H1 (cell line): ENCODE results near the gene AQP11. TPM values are rescaled to one million over a fixed set of nuclear protein-coding genes. Genes with fewer than 3 reads are reported as not detected.

ENCODE experiments used
- CTCF ChIA-PET: fragments of 300-600 bp; sonication (Branson Sonifier 250); formaldehyde crosslinking; loops from one replicate; lab custom pipeline; 2021; ENCODE audit not compliant: partially characterized antibody; lab: Charles Lee
- POLR2A ChIA-PET: fragments of 300-600 bp; sonication (Branson Sonifier 250); formaldehyde crosslinking; loops from one replicate; lab custom pipeline; 2021; ENCODE audit warnings: inconsistent platforms; ENCODE audit not compliant: partially characterized antibody; lab: Charles Lee
- DNase-seq, 2 experiments: peaks; one replicate each; pipeline versions ENCODE4 v3.0.0 to v3.0.0-alpha.2; 2010 to 2022; ENCODE audit warnings: low spot score in 2 of 2, low read depth in 1 of 2, mixed read lengths in 1 of 2
- FAIRE-seq: peaks from 2 replicates; lab custom pipeline; 2011; peaks lifted over from hg19 to GRCh38; lab: Jason Lieb, UNC
- H2AFZ ChIP-seq: 2 replicates; pipeline ENCODE4 v1.8.1; 2012; ENCODE audit warnings: low read length, inconsistent platforms
- H2AK5ac ChIP-seq: 2 replicates; pipeline ENCODE4 v1.6.1; 2013; ENCODE audit warnings: low read depth, low read length
- H2BK120ac ChIP-seq: replicated peaks from 2 replicates; pipeline ENCODE3; 2013; ENCODE audit warnings: low read depth, low read length, inconsistent platforms
- H2BK12ac ChIP-seq: 2 replicates; pipeline ENCODE4 v1.6.1; 2013; ENCODE audit warnings: low read depth, low read length
- H2BK15ac ChIP-seq: 2 replicates; pipeline ENCODE4 v1.6.1; 2013; ENCODE audit warnings: low read length
- H2BK20ac ChIP-seq: 2 replicates; pipeline ENCODE4 v1.6.1; 2013; ENCODE audit warnings: low read length
- H2BK5ac ChIP-seq: 2 replicates; pipeline ENCODE4 v1.6.1; 2013; ENCODE audit warnings: low read depth, low read length
- H3K14ac ChIP-seq: 2 replicates; pipeline ENCODE4 v1.6.1; 2013; ENCODE audit warnings: inconsistent platforms; ENCODE audit not compliant: insufficient read length
- H3K18ac ChIP-seq: 2 replicates; pipeline ENCODE4 v1.6.1; 2013; ENCODE audit warnings: low read length; ENCODE audit errors: extremely low read depth
- H3K23ac ChIP-seq: 2 replicates; pipeline ENCODE4 v1.6.1; 2013; ENCODE audit warnings: inconsistent platforms; ENCODE audit not compliant: insufficient read length
- H3K23me2 ChIP-seq: 2 replicates; pipeline ENCODE4 v1.6.1; 2013; ENCODE audit warnings: low read depth, low read length
- H3K27ac ChIP-seq: 2 replicates; pipeline ENCODE4 v1.6.1; 2011; ENCODE audit warnings: low read depth, low read length, inconsistent platforms
- H3K27me3 ChIP-seq, 4 experiments: replicated peaks in 1 of 4; 1 replicate in 1 of 4; 2 replicates in 3 of 4; pipeline versions ENCODE4 v1.6.1 to v1.8.1; 2011 to 2013; ENCODE audit warnings: low read length in 3 of 4, mild to moderate bottlenecking in 3 of 4, inconsistent platforms in 2 of 4, mixed read lengths in 2 of 4, moderate library complexity in 1 of 4; ENCODE audit not compliant: control insufficient read depth in 3 of 4, insufficient read depth in 3 of 4; ENCODE audit errors: extremely low read depth in 1 of 4
- H3K36me3 ChIP-seq, 4 experiments: 2 replicates each; pipeline versions ENCODE4 v1.6.1 to v1.8.1; 2011 to 2013; ENCODE audit warnings: mild to moderate bottlenecking in 4 of 4, low read length in 3 of 4, moderate library complexity in 2 of 4, control low read depth in 1 of 4, inconsistent platforms in 1 of 4; ENCODE audit not compliant: insufficient read depth in 4 of 4, control insufficient read depth in 2 of 4
- H3K4ac ChIP-seq: replicated peaks from 2 replicates; pipeline ENCODE3; 2013; ENCODE audit warnings: low read length, low read depth, mixed read lengths, inconsistent platforms; ENCODE audit not compliant: insufficient read length
- H3K4me1 ChIP-seq, 4 experiments: replicated peaks in 1 of 4; 1 replicate in 1 of 4; 2 replicates in 3 of 4; pipeline versions ENCODE4 v1.6.1 to v1.8.1; 2011 to 2013; ENCODE audit warnings: low read length in 3 of 4, inconsistent platforms in 2 of 4, mixed read lengths in 1 of 4; ENCODE audit not compliant: insufficient read depth in 4 of 4, control insufficient read depth in 3 of 4
- H3K4me2 ChIP-seq, 2 experiments: 2 replicates each; pipeline versions ENCODE4 v1.6.1 to v1.8.1; 2011 to 2013; ENCODE audit warnings: low read depth in 2 of 2, low read length in 2 of 2, control low read depth in 1 of 2, inconsistent platforms in 1 of 2, mild to moderate bottlenecking in 1 of 2; ENCODE audit not compliant: insufficient read depth in 1 of 2
- H3K4me3 ChIP-seq, 4 experiments: fragments of 200-600, 300-600 bp in 1 of 4; sonication (generic), shearing (Covaris generic), sonication (Bioruptor Twin) in 1 of 4; 2 replicates each; pipeline versions ENCODE4 v1.5.1 to v1.8.1; 2011 to 2016; ENCODE audit warnings: low read length in 4 of 4, low read depth in 3 of 4, control low read depth in 2 of 4, inconsistent platforms in 2 of 4, mild to moderate bottlenecking in 2 of 4, mixed read lengths in 1 of 4, moderate library complexity in 1 of 4; ENCODE audit not compliant: insufficient read depth in 2 of 4; ENCODE audit errors: extremely low read depth in 1 of 4
- H3K56ac ChIP-seq: replicated peaks from 2 replicates; pipeline ENCODE3; 2013; ENCODE audit warnings: low read depth, mild to moderate bottlenecking, mixed read lengths, low read length, inconsistent platforms; ENCODE audit not compliant: insufficient read length
- H3K79me1 ChIP-seq: 2 replicates; pipeline ENCODE4 v1.6.1; 2013; ENCODE audit warnings: low read depth, low read length, control low read depth
- H3K79me2 ChIP-seq, 2 experiments: 2 replicates each; pipeline versions ENCODE4 v1.6.1 to v1.8.1; 2012 to 2013; ENCODE audit warnings: low read length in 2 of 2, mild to moderate bottlenecking in 2 of 2, inconsistent platforms in 1 of 2; ENCODE audit not compliant: insufficient read depth in 2 of 2, control insufficient read depth in 1 of 2
- H3K9ac ChIP-seq, 4 experiments: replicated peaks in 1 of 4; 1 replicate in 1 of 4; 2 replicates in 3 of 4; pipeline versions ENCODE4 v1.6.1 to v1.8.1; 2011 to 2013; ENCODE audit warnings: low read depth in 3 of 4, low read length in 3 of 4, control low read depth in 2 of 4, mild to moderate bottlenecking in 2 of 4, moderate library complexity in 2 of 4, inconsistent platforms in 1 of 4; ENCODE audit errors: extremely low read depth in 1 of 4
- H3K9me3 ChIP-seq, 2 experiments: 2 replicates each; pipeline versions ENCODE4 v1.6.1 to v1.8.1; 2012 to 2013; ENCODE audit warnings: mild to moderate bottlenecking in 2 of 2, moderate library complexity in 2 of 2, control low read depth in 1 of 2, inconsistent platforms in 1 of 2, low read depth in 1 of 2, low read length in 1 of 2, mixed read lengths in 1 of 2; ENCODE audit not compliant: insufficient read depth in 2 of 2
- H4K20me1 ChIP-seq, 2 experiments: replicated peaks in 1 of 2; 2 replicates each; pipeline versions ENCODE3 to v1.8.1; 2011 to 2013; ENCODE audit warnings: inconsistent platforms in 2 of 2, low read length in 2 of 2, mild to moderate bottlenecking in 1 of 2; ENCODE audit not compliant: insufficient read depth in 2 of 2, control insufficient read depth in 1 of 2
- H4K5ac ChIP-seq: 2 replicates; pipeline ENCODE4 v1.6.1; 2013; ENCODE audit warnings: low read length, low read depth, mixed read lengths, inconsistent platforms; ENCODE audit not compliant: insufficient read length
- H4K8ac ChIP-seq: 2 replicates; pipeline ENCODE4 v1.8.0; 2013; ENCODE audit warnings: mild to moderate bottlenecking, moderate library complexity, low read length, inconsistent platforms; ENCODE audit not compliant: insufficient read depth; ENCODE audit errors: extremely low read depth
- H4K91ac ChIP-seq: replicated peaks from 2 replicates; pipeline ENCODE3; 2013; ENCODE audit warnings: low read length, mixed read lengths, inconsistent platforms; ENCODE audit not compliant: insufficient read length
- MAFK ChIP-seq: IDR thresholded peaks from 2 replicates; pipeline ENCODE4 v1.6.1; 2012; ENCODE audit warnings: low read depth, mild to moderate bottlenecking, improper control_type of control experiment, low read length
- SP2 ChIP-seq: IDR thresholded peaks from 2 replicates; pipeline ENCODE4 v1.6.1; 2012; ENCODE audit warnings: mild to moderate bottlenecking, low read length, inconsistent platforms
- WGBS, 2 experiments: shearing (Covaris generic) in 1 of 2; methylation state at CpG; one replicate each; pipeline versions ENCODE4 v1.1.6 to v1.1.7; 2013 to 2015; ENCODE audit warnings: low lambda C conversion rate in 2 of 2, mixed read lengths in 2 of 2, inconsistent platforms in 1 of 2, low coverage in 1 of 2, missing lambda C conversion rate in 1 of 2; ENCODE audit not compliant: insufficient replicate concordance in 2 of 2, insufficient coverage in 1 of 2, insufficient read length in 1 of 2; ENCODE audit errors: extremely low coverage in 1 of 2, missing lambda C conversion rate in 1 of 2; 5-methylcytosine and 5-hydroxymethylcytosine counted together
- polyA plus RNA-seq, 7 experiments: library from polyadenylated mRNA; depleted of rRNA in 3 of 7; stranded (reverse) in 5 of 7; unstranded in 2 of 7; fragments of >200 nt in 5 of 7; fragments of 200-250 nt in 2 of 7; gene quantifications; 1 replicate in 5 of 7; 2 replicates in 1 of 7; 4 replicates in 1 of 7; pipeline versions ENCODE4 v1.2.1 to v1.2.3, GENCODE V29; 2011 to 2013; ENCODE audit warnings: missing spikeins in 2 of 7, mixed read lengths in 2 of 7
- total RNA-seq: library from RNA; stranded (reverse); fragmentation: NEBNext Ultra II Directional; extraction: Animal tissue kit (Norgen Biotek cat#: 25700); gene quantifications from 2 replicates; pipeline ENCODE4 v1.2.1, GENCODE V29; 2021

Gene AQP11
- total and polyA plus RNA-seq, 2 of the 8 experiments (the other 6 are each of a cell fraction or from before 2014, with no cell fraction given), result 1.1 to 1.6 TPM

- no peak overlapping the region for H3K18ac ChIP-seq
- no peak overlapping the region for H2BK12ac ChIP-seq
- whole genome bisulfite sequencing, 2 experiments, result 93% methylated on average over 2 of the region's 2 CpGs; no CpG with 5 or more reads in 1 of the 2 experiments
- H2BK5ac ChIP-seq, result no peak overlapping the region
- no peaks in the 10 kb centered on the region for H3K79me1 ChIP-seq
- no peak overlapping the region for H2BK20ac ChIP-seq
- no peaks in the 10 kb centered on the region for H3K23me2 ChIP-seq
- no peaks in the 10 kb centered on the region for H3K9me3 ChIP-seq
- DNase-seq (no peak), FAIRE-seq (no peak)
- ChIA-PET CTCF (interaction anchor here (2.1 to 3.5 kb wide), 2 partner anchors 8 to 13 kb away, joined by 5 to 12 read pairs; no protein-coding TSS in a partner anchor), POLR2A (interaction anchor here (1.6 kb wide), 1 partner anchor 17 kb away, joined by 4 read pairs; no protein-coding TSS in a partner anchor)
- H4K5ac ChIP-seq, result no peak overlapping the region
- no peak overlapping the region for H4K91ac ChIP-seq
- H3K79me2 ChIP-seq, result no peaks in the 10 kb centered on the region
- H3K27me3 ChIP-seq, result no peaks in the 10 kb centered on the region; a peak in 1 of 7 replicates
- H3K14ac ChIP-seq, result no peak overlapping the region
- H2AK5ac ChIP-seq, result no peak overlapping the region
- H3K9ac ChIP-seq, result no peak overlapping the region
- no peak overlapping the region for H3K23ac ChIP-seq
- H3K4me1 ChIP-seq, result peaks cover 0 to 25% (median 4%) of the 10 kb centered on the region in 4 experiments; a peak in 3 of 7 replicates
- no peaks in the 10 kb centered on the region for H4K20me1 ChIP-seq
- no peak overlapping the region for H3K4me3 ChIP-seq
- H2BK120ac ChIP-seq, result no peak overlapping the region
- TF ChIP-seq SP2 (no peak), MAFK (peak; percentile 64; the same call in 1 of the 2 replicates)
- no peak overlapping the region for H3K56ac ChIP-seq
- H4K8ac ChIP-seq, result no peak overlapping the region
- H3K27ac ChIP-seq, result no peak overlapping the region
- H3K4me2 ChIP-seq, result no peak overlapping the region
- no peak overlapping the region for H2BK15ac ChIP-seq
- no peak overlapping the region for H2AFZ ChIP-seq
- no peaks in the 10 kb centered on the region for H3K36me3 ChIP-seq
- H3K4ac ChIP-seq, result no peak overlapping the region
Measured at GRCh38 chr11:77569676-77570070, 20.1 kb upstream of the AQP11 start.
